Measurements from ENCODE around the gene BIRC7. TPM values are rescaled to one million over a fixed set of nuclear protein-coding genes. Genes with fewer than 3 reads are reported as not detected.

The BIRC7 gene
- total RNA-seq, 2 experiments from 2014 or later = not detected

DNA sequence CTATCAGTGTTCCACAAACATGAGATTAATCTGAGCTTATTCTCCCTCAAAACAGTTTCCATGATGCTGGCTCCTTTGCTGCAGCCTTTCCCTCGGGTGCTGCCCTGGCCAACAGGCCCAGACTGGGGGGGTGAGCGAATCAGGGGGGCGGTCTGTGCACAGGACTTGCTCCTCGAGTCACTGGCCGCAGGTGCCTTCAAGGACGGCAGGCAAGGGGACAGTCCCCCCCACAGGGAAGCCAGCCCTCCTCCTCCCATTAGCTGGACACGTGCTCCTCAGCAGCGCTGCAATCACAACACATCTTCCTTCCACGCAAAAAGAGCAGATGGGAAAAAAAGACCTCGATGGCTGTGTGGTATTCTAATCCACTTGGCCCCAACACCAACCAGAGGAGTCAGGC, 29.8 kb upstream of the BIRC7 start:
- ATAC-seq (ENCODE audit: poor library complexity) = no peak

DNA sequence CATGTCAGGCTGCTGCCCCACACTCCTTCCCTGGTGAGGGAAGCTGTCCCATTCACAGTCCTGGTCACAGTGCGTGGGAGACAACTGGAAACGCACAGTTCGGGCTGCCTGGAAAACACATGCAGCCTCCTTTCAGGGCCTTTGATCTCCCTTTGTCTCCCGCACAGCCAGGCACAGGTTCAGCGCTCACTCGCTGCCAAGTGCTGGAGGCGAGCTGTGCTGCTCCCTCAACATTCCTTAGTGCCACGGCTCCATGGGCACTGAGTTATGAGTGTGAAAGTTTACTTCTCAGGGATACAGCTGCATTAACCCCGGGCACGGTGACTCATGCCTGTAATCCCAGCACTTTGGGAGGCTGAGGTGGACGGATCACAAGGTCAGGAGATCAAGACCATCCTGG, 28.8 kb upstream of the BIRC7 start:
- peaks cover 87% of the 10 kb centered on the region for H3K36me3 ChIP-seq (ENCODE audit: insufficient read depth, low read length)
- H3K27ac ChIP-seq (ENCODE audit: low read depth in 1 of 2, low read length in 2 of 2) = no peak overlapping the region
- Mint-ChIP-seq H3K36me3 (ENCODE audit: low read depth) (peaks cover 96% of the 10 kb centered on the region), H3K4me1 (ENCODE audit: low read depth) (peaks cover 41% of the 10 kb centered on the region), H3K4me3 (no peak overlapping the region), H3K9me3 (no peaks in the 10 kb centered on the region), H3K27ac (no peak overlapping the region), H3K27me3 (no peaks in the 10 kb centered on the region)
- H3K27me3 ChIP-seq (ENCODE audit: control insufficient read depth in 1 of 2, insufficient read depth in 2 of 2, low read length in 2 of 2) = no peaks in the 10 kb centered on the region
- DNase-seq (no peak), ATAC-seq (ENCODE audit: poor library complexity) (no peak)
- H3K4me1 ChIP-seq (ENCODE audit: insufficient read depth, low read length) = peaks cover 27% of the 10 kb centered on the region
- H3K4me3 ChIP-seq (ENCODE audit: low read length) = no peak overlapping the region
- intact Hi-C loops (cut with DNase I, micrococcal nuclease) = no loop called here
- ChIA-PET CTCF (no interaction called here), POLR2A (no interaction called here)
- TF ChIP-seq, protein P1, sequence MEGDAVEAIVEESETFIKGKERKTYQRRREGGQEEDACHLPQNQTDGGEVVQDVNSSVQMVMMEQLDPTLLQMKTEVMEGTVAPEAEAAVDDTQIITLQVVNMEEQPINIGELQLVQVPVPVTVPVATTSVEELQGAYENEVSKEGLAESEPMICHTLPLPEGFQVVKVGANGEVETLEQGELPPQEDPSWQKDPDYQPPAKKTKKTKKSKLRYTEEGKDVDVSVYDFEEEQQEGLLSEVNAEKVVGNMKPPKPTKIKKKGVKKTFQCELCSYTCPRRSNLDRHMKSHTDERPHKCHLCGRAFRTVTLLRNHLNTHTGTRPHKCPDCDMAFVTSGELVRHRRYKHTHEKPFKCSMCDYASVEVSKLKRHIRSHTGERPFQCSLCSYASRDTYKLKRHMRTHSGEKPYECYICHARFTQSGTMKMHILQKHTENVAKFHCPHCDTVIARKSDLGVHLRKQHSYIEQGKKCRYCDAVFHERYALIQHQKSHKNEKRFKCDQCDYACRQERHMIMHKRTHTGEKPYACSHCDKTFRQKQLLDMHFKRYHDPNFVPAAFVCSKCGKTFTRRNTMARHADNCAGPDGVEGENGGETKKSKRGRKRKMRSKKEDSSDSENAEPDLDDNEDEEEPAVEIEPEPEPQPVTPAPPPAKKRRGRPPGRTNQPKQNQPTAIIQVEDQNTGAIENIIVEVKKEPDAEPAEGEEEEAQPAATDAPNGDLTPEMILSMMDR (IDR thresholded peaks at IDR 0.05) = no peak
- H3K9me3 ChIP-seq (ENCODE audit: control insufficient read depth in 1 of 2, insufficient read depth in 1 of 2, low read length in 2 of 2) = no peaks in the 10 kb centered on the region

More for the DNA sequence above, 29.8 kb upstream of the BIRC7 start:
- no peak for DNase-seq
- Histone ChIP-seq H3K27me3 (ENCODE audit: control insufficient read depth in 1 of 2, insufficient read depth in 2 of 2, low read length in 2 of 2) (no peaks in the 10 kb centered on the region), H3K36me3 (ENCODE audit: insufficient read depth, low read length) (peaks cover 86% of the 10 kb centered on the region), H3K4me1 (ENCODE audit: insufficient read depth, low read length) (peaks cover 23% of the 10 kb centered on the region), H3K4me3 (ENCODE audit: low read length) (no peak overlapping the region), H3K27ac (ENCODE audit: low read depth in 1 of 2, low read length in 2 of 2) (no peak overlapping the region), H3K9me3 (ENCODE audit: control insufficient read depth in 1 of 2, insufficient read depth in 1 of 2, low read length in 2 of 2) (no peaks in the 10 kb centered on the region)
- TF ChIP-seq, protein P1 (IDR thresholded peaks at IDR 0.05) = no peak
- intact Hi-C loops (cut with DNase I, micrococcal nuclease) = no loop called here
- ChIA-PET CTCF (no interaction called here), POLR2A (no interaction called here)
- Mint-ChIP-seq H3K4me1 (ENCODE audit: low read depth) (peaks cover 41% of the 10 kb centered on the region), H3K9me3 (no peaks in the 10 kb centered on the region), H3K4me3 (peak overlapping the region; percentile 12), H3K27me3 (no peaks in the 10 kb centered on the region), H3K36me3 (ENCODE audit: low read depth) (peaks cover 96% of the 10 kb centered on the region), H3K27ac (no peak overlapping the region)

DNA sequence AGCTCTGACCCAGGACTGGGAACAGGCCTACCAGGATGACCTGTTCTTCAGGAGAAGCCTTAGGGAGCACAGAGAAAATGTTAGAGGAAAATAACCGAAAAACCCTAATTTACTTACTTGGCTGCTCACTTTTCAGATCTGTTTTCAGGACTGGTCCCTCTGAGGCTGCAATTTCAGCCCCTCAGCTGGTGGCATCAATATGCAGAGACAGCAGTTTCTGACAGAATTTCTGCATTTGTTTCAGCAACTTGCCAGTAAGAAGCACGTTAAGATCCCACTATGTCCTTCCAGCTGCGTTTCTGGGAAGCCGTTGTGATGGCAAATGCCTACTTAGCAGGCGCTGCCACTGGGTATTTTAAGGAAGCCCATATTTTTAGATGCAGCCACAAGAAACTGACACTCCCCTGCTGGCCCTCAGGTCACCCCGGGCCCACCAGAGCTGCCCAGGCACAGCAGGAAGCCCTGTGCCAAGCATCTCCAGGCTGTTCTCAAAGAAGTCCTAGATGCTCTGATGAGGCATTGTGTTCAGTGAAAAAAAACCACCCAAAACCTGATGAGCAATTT, 27.3 kb upstream of the BIRC7 start:
- DNase-seq = no peak
- intact Hi-C loops (cut with DNase I, micrococcal nuclease) = no loop called here
- peaks cover 56% of the 10 kb centered on the region for H3K4me1 Mint-ChIP-seq (ENCODE audit: low read depth)
- no peak overlapping the region for H3K27ac Mint-ChIP-seq
- H3K36me3 Mint-ChIP-seq (ENCODE audit: low read depth) = peaks cover 97% of the 10 kb centered on the region
- H3K27me3 ChIP-seq (ENCODE audit: control insufficient read depth in 1 of 2, insufficient read depth in 2 of 2, low read length in 2 of 2) = no peaks in the 10 kb centered on the region
- H3K9me3 ChIP-seq (ENCODE audit: control insufficient read depth in 1 of 2, insufficient read depth in 1 of 2, low read length in 2 of 2) = no peaks in the 10 kb centered on the region
- no peak overlapping the region for H3K27ac ChIP-seq (ENCODE audit: low read depth in 1 of 2, low read length in 2 of 2)
- ATAC-seq (ENCODE audit: poor library complexity) = no peak
- CTCF ChIA-PET = no interaction called here
- no peaks in the 10 kb centered on the region for H3K9me3 Mint-ChIP-seq
- POLR2A ChIA-PET = no interaction called here
- H3K36me3 ChIP-seq (ENCODE audit: insufficient read depth, low read length) = peaks cover 87% of the 10 kb centered on the region
- no peak overlapping the region for H3K4me3 Mint-ChIP-seq
- TF ChIP-seq, protein P1 (IDR thresholded peaks at IDR 0.05) = no peak
- no peak overlapping the region for H3K4me3 ChIP-seq (ENCODE audit: low read length)
- peaks cover 40% of the 10 kb centered on the region for H3K4me1 ChIP-seq (ENCODE audit: insufficient read depth, low read length)
- H3K27me3 Mint-ChIP-seq = no peaks in the 10 kb centered on the region

Measured in CD4-positive, alpha-beta T cell (primary cell).